DOHH2 (cell line): ENCODE measurements around the gene STK33.

ENCODE experiments used
- EZH2phosphoT487 ChIP-seq: fragments of 200-600 bp; sonication (generic); IDR thresholded peaks from 2 replicates; pipeline ENCODE4 v1.6.1; 2017; ENCODE audit warnings: borderline replicate concordance, mild to moderate bottlenecking, antibody characterized with exemption, low read length, moderate library complexity, mixed read lengths
- TF ChIP-seq, protein P1 (sequence below): fragments of 200-600 bp; sonication (generic); IDR thresholded peaks from one replicate; pipeline ENCODE4 v1.5.1; 2014; ENCODE audit warnings: antibody characterized with exemption, mild to moderate bottlenecking, low read depth, low read length; ENCODE audit not compliant: poor library complexity, severe bottlenecking

DNA sequence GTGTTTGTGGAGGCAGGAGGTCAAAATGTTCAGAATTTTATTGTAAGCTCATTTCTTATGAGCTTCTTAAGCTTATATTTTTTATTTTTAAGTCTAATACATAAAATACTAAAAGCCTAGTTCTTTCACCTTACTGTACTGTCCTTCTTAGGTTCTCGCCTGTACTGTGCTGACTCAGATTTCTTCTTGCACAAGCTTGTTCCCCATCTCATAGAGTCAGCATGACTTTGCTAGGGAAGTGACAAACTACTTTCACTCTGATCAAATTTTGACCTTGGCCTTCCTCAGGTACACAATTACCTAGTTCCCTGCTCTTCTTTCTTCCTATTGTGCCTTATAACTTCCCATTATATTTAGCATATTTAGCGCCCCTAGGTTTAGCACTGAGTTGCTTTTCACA, 81.5 kb downstream of the STK33 start:
- TF ChIP-seq, protein P1, sequence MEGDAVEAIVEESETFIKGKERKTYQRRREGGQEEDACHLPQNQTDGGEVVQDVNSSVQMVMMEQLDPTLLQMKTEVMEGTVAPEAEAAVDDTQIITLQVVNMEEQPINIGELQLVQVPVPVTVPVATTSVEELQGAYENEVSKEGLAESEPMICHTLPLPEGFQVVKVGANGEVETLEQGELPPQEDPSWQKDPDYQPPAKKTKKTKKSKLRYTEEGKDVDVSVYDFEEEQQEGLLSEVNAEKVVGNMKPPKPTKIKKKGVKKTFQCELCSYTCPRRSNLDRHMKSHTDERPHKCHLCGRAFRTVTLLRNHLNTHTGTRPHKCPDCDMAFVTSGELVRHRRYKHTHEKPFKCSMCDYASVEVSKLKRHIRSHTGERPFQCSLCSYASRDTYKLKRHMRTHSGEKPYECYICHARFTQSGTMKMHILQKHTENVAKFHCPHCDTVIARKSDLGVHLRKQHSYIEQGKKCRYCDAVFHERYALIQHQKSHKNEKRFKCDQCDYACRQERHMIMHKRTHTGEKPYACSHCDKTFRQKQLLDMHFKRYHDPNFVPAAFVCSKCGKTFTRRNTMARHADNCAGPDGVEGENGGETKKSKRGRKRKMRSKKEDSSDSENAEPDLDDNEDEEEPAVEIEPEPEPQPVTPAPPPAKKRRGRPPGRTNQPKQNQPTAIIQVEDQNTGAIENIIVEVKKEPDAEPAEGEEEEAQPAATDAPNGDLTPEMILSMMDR = no peak
- no peak for TF ChIP-seq EZH2phosphoT487
